Naive B cell (primary cell): ENCODE results near the gene NEURL1. TPM values are rescaled to one million over a fixed set of nuclear protein-coding genes. Genes with fewer than 3 reads are reported as not detected.

Source experiments
- ATAC-seq, 2 donors: fragments of 150-1000 bp; cut with Tn5 transposase; 2 replicates each; pipeline ENCODE4 v1.10.0; 2021; ENCODE audit warnings: low read depth in 2 of 2, mild to moderate bottlenecking in 2 of 2, moderate library complexity in 2 of 2
- DNase-seq: peaks from one replicate; pipeline ENCODE4 v3.0.0; 2022
- H3K27ac Mint-ChIP-seq, 6 donors: one replicate each; pipeline ENCODE4 v1.8.0; 2020 to 2022; ENCODE audit warnings: mild to moderate bottlenecking in 6 of 6, mixed read lengths in 6 of 6, moderate library complexity in 5 of 6, inconsistent platforms in 2 of 6
- H3K27me3 Mint-ChIP-seq, 3 donors: one replicate each; pipeline ENCODE4 v1.8.0; 2021 to 2022; ENCODE audit warnings: mixed read lengths in 3 of 3, mild to moderate bottlenecking in 1 of 3
- H3K36me3 Mint-ChIP-seq, 2 donors: one replicate each; pipeline ENCODE4 v1.8.0; 2020 to 2022; ENCODE audit warnings: mixed read lengths in 2 of 2, inconsistent platforms in 1 of 2, mild to moderate bottlenecking in 1 of 2
- H3K4me1 Mint-ChIP-seq, 3 donors: one replicate each; pipeline ENCODE4 v1.8.0; 2020 to 2022; ENCODE audit warnings: mixed read lengths in 3 of 3, inconsistent platforms in 1 of 3, mild to moderate bottlenecking in 1 of 3, moderate library complexity in 1 of 3
- H3K4me3 Mint-ChIP-seq, 8 donors: one replicate each; pipeline ENCODE4 v1.8.0; 2020 to 2022; ENCODE audit warnings: mild to moderate bottlenecking in 8 of 8, mixed read lengths in 8 of 8, moderate library complexity in 8 of 8, inconsistent platforms in 2 of 8
- H3K9me3 Mint-ChIP-seq, 7 donors: one replicate each; pipeline ENCODE4 v1.8.0; 2020 to 2022; ENCODE audit warnings: mixed read lengths in 7 of 7, mild to moderate bottlenecking in 5 of 7, inconsistent platforms in 2 of 7, moderate library complexity in 1 of 7
- polyA plus RNA-seq, 6 donors: library from polyadenylated mRNA; unstranded; fragments of 300-500 nt; fragmentation: Illumina TruSeq; gene quantifications; one replicate each; pipeline ENCODE4 v1.2.3, GENCODE V29; 2021; ENCODE audit warnings: low read depth in 6 of 6

Gene NEURL1
- polyA plus RNA-seq, 6 donors from 2014 or later: 0.21 to 0.83 (median 0.33) TPM

DNA sequence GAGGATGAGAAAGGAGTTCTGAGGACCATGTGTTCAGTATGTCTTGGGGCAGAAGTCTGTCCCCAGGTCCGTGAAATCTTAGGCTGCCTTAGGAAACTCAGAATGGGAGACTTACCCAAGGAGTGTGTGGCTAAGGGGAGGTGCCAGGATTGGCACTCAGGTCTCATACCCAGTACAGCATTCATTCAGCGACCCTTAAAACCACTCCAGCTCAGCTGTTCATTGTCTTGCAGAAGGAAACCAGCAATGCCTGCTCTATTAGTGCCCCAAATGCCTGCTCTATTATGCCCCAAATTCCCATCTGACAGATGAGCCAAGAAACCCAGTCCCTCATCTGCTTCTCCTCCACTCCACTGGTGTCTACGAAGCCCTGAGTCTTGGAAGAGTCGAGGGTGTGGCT, 147.8 kb downstream of the NEURL1 start:
- no peak for DNase-seq
- H3K9me3 Mint-ChIP-seq: no peaks in the 10 kb centered on the region
- no peaks in the 10 kb centered on the region for H3K27me3 Mint-ChIP-seq
- peaks cover 10 to 15% (median 10%) of the 10 kb centered on the region in 3 donors for H3K4me1 Mint-ChIP-seq
- ATAC-seq: no peak
- no peak overlapping the region for H3K27ac Mint-ChIP-seq
- no peaks in the 10 kb centered on the region for H3K36me3 Mint-ChIP-seq
- H3K4me3 Mint-ChIP-seq: no peak overlapping the region

Other genes with a start within 250 kb of the NEURL1 start
- gene RPEL1, start 247.8 kb upstream of the NEURL1 start, polyA plus RNA-seq: not detected
- not detected for gene INA, start 216.6 kb upstream of the NEURL1 start, polyA plus RNA-seq
- gene PCGF6, start 142.6 kb upstream of the NEURL1 start, polyA plus RNA-seq: 10 to 100 TPM in 2 of 6 donors, 1 to 10 TPM in 4; 7.9 to 12.2 (median 9.1) TPM
- 1 to 10 TPM; 3.4 to 5.3 (median 4.2) TPM for gene TAF5, start 125.7 kb upstream of the NEURL1 start, polyA plus RNA-seq
- gene ATP5MK, start 97.2 kb upstream of the NEURL1 start, polyA plus RNA-seq: 100 to 1,000 TPM; 364 to 441 (median 409) TPM
- gene PDCD11, start 97.1 kb upstream of the NEURL1 start, polyA plus RNA-seq: 10 to 100 TPM in 2 of 6 donors, 1 to 10 TPM in 4; 5.0 to 16.0 (median 9.4) TPM
- gene CALHM2, start 41.3 kb upstream of the NEURL1 start, polyA plus RNA-seq: 1 to 10 TPM in 2 of 6 donors, under 1 TPM in 3, not detected in 1; 0.39 to 2.3 (median 1.00) TPM
- not detected for gene CALHM1, start 34.8 kb upstream of the NEURL1 start, polyA plus RNA-seq
- gene CALHM3, start 14.5 kb upstream of the NEURL1 start, polyA plus RNA-seq: not detected